Liver (tissue), 9 donors: ENCODE measurements around the gene ASB13. TPM values are rescaled to one million over a fixed set of nuclear protein-coding genes. Genes with fewer than 3 reads are reported as not detected.

Experiments
- DNase-seq: peaks from one replicate; pipeline ENCODE4 v3.0.0-alpha.2; 2017; ENCODE audit warnings: low spot score
- H3K27ac ChIP-seq, 2 donors: one replicate each; pipeline ENCODE4 v1.7.0; 2013; ENCODE audit warnings: inconsistent platforms in 2 of 2, low read length in 2 of 2, control low read depth in 1 of 2, low read depth in 1 of 2, mild to moderate bottlenecking in 1 of 2
- H3K27me3 ChIP-seq, 4 donors: one replicate each; pipeline versions ENCODE4 v1.6.1 to v1.7.0; 2013; ENCODE audit warnings: low read length in 3 of 4, inconsistent platforms in 1 of 4, mild to moderate bottlenecking in 1 of 4, moderate library complexity in 1 of 4; ENCODE audit not compliant: control insufficient read depth in 4 of 4, insufficient read depth in 4 of 4
- H3K36me3 ChIP-seq, 4 donors: one replicate each; pipeline versions ENCODE4 v1.6.1 to v1.7.0; 2013; ENCODE audit warnings: low read length in 3 of 4, mild to moderate bottlenecking in 3 of 4, low read depth in 1 of 4, moderate library complexity in 1 of 4; ENCODE audit not compliant: control insufficient read depth in 4 of 4, insufficient read depth in 3 of 4
- H3K4me1 ChIP-seq, 4 donors: one replicate each; pipeline versions ENCODE4 v1.6.1 to v1.7.0; 2013; ENCODE audit warnings: low read length in 3 of 4, mild to moderate bottlenecking in 3 of 4, moderate library complexity in 1 of 4; ENCODE audit not compliant: control insufficient read depth in 4 of 4, insufficient read depth in 4 of 4
- H3K4me3 ChIP-seq, 3 donors: one replicate each; pipeline versions ENCODE4 v1.6.1 to v1.7.0; 2013; ENCODE audit warnings: low read length in 3 of 3, control low read depth in 1 of 3, low read depth in 1 of 3, mild to moderate bottlenecking in 1 of 3
- H3K9ac ChIP-seq, 2 donors: one replicate each; pipeline ENCODE4 v1.7.0; 2013; ENCODE audit warnings: low read length in 2 of 2, mild to moderate bottlenecking in 2 of 2, moderate library complexity in 2 of 2, control low read depth in 1 of 2, low read depth in 1 of 2
- H3K9me3 ChIP-seq, 4 donors: one replicate each; pipeline versions ENCODE4 v1.6.1 to v1.7.0; 2013; ENCODE audit warnings: low read length in 3 of 4; ENCODE audit not compliant: control insufficient read depth in 4 of 4
- EGR1 ChIP-seq, 2 donors: IDR thresholded peaks; 2 replicates each; pipeline ENCODE4 v1.6.1; 2016 to 2018; ENCODE audit warnings: antibody characterized with exemption in 2 of 2, low read depth in 2 of 2
- FOXA2 ChIP-seq: IDR thresholded peaks from 2 replicates; pipeline ENCODE4 v1.6.1; 2016; ENCODE audit warnings: antibody characterized with exemption
- HNF4A ChIP-seq, 2 donors: conservative IDR thresholded peaks; 2 replicates each; pipeline ENCODE4 v1.6.1; 2016; ENCODE audit warnings: antibody characterized with exemption in 2 of 2, mild to moderate bottlenecking in 2 of 2
- JUND ChIP-seq, 2 donors: IDR thresholded peaks; 2 replicates each; pipeline ENCODE4 v1.6.1; 2016; ENCODE audit warnings: antibody characterized with exemption in 2 of 2
- NR2F2 ChIP-seq: IDR thresholded peaks from 2 replicates; pipeline ENCODE4 v1.6.1; 2016; ENCODE audit warnings: antibody characterized with exemption
- RAD21 ChIP-seq, 2 donors: IDR thresholded peaks; 2 replicates each; pipeline ENCODE4 v1.6.1; 2016; ENCODE audit warnings: antibody characterized with exemption in 2 of 2, mild to moderate bottlenecking in 2 of 2
- RXRA ChIP-seq, 2 donors: IDR thresholded peaks; 2 replicates each; pipeline ENCODE4 v1.6.1; 2017 to 2018; ENCODE audit warnings: antibody characterized with exemption in 2 of 2, mild to moderate bottlenecking in 1 of 2
- SP1 ChIP-seq: IDR thresholded peaks from 2 replicates; pipeline ENCODE4 v1.6.1; 2018; ENCODE audit warnings: antibody characterized with exemption, mild to moderate bottlenecking
- TAF1 ChIP-seq: conservative IDR thresholded peaks from 2 replicates; pipeline ENCODE4 v1.6.1; 2016; ENCODE audit warnings: antibody characterized with exemption, mild to moderate bottlenecking
- YY1 ChIP-seq: IDR thresholded peaks from 2 replicates; pipeline ENCODE4 v1.6.1; 2016; ENCODE audit warnings: antibody characterized with exemption, mild to moderate bottlenecking
- WGBS: extraction: QIAGEN DNeasy Blood & Tissue Kit; methylation state at CpG from one replicate; pipeline ENCODE4 v1.1.7; 2013; 5-methylcytosine and 5-hydroxymethylcytosine counted together
- polyA plus RNA-seq, 2 donors: library from polyadenylated mRNA; stranded (reverse) in 1 of 2; unstranded in 1 of 2; fragments of 200-250 nt in 1 of 2; fragments of >200 nt in 1 of 2; fragmentation: Nextera tagmentation in 1 of 2; extraction: Ambion mirVana in 1 of 2; gene quantifications; one replicate each; pipeline versions ENCODE4 v1.2.1 to v1.2.3, GENCODE V29; 2013 to 2015
- total RNA-seq, 2 donors: library from RNA; depleted of rRNA; stranded (reverse); fragments of >200 nt; gene quantifications; one replicate each; pipeline ENCODE4 v1.2.3, GENCODE V29; 2014
- TF ChIP-seq, protein P1 (sequence below): IDR thresholded peaks from 2 replicates; pipeline ENCODE4 v1.6.1; 2016; ENCODE audit warnings: antibody characterized with exemption
- TF ChIP-seq, protein P2 (sequence below): IDR thresholded peaks from 2 replicates; pipeline ENCODE4 v1.6.1; 2016; ENCODE audit warnings: antibody characterized with exemption, mild to moderate bottlenecking
- TF ChIP-seq, protein P3 (sequence below): fragments of 150-350 bp; IDR thresholded peaks from 2 replicates; pipeline ENCODE4 v1.5.1; 2017; ENCODE audit warnings: improper control_type of control experiment, low read depth, low read length; ENCODE audit not compliant: missing input control
- donor health status: healthy.
- donor health status: healthy.
- donor health status: healthy.
- donor health status: healthy.
- donor health status: healthy.

The ASB13 gene
- total and polyA plus RNA-seq, 4 donors, result 8.5 to 48.3 (median 42.5) TPM

DNA sequence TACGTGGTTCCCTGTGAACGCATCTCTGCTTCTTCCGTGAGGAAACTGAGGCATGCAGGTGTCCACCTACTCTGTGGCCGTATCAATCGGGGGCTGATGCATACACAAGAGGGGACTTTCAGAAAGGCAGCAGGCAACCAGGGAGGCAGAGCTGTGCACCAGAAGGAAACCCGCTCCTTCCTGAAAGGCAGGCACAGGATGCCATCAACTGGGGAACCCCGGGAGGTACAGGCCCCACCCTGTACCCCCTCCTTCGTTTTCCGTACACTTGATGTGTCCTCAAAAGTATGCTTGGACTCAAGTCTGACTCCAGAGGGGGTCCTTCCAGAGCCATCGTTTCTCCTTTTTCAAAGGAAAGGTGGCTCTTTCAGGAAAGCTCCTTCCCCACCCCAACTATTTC, 59.5 kb downstream of the ASB13 start:
- Histone ChIP-seq H3K4me1 (peaks cover 3 to 17% (median 6%) of the 10 kb centered on the region in 4 donors), H3K27me3 (no peaks in the 10 kb centered on the region), H3K27ac (no peak overlapping the region), H3K9ac (no peak overlapping the region), H3K36me3 (no peaks in the 10 kb centered on the region), H3K9me3 (no peaks in the 10 kb centered on the region), H3K4me3 (no peak overlapping the region)
- DNase-seq, result no peak
- WGBS, result 73% methylated on average over 10 of the region's 10 CpGs
- peak in 1 of 2 donors; percentile 16 for TF ChIP-seq RAD21 (IDR thresholded peaks at IDR 0.05)
- TF ChIP-seq FOXA2, result no peak

DNA sequence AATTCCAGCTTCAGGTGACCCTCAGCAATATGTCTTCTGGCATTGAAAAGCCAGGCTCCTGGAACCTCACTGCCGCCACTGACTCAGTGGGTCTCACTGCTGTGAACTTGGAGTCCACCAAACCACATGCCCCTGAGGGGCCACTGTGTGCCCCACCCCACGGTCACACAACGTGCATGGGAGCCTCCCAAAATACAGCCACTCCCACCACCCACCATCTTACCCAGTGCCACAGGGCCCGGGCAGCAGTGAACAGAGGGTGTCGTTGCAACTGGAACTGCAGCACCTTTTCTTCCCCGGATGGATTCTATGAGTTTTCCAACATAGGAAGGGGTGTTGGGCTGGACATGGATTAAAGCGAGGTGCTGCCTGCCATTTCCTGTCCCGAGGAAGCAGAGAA, 60.1 kb downstream of the ASB13 start:
- DNase-seq, result no peak
- Histone ChIP-seq H3K36me3 (no peaks in the 10 kb centered on the region), H3K4me1 (peaks cover 3 to 17% (median 9%) of the 10 kb centered on the region in 4 donors), H3K27ac (no peak overlapping the region), H3K9ac (no peak overlapping the region), H3K4me3 (no peak overlapping the region), H3K9me3 (no peaks in the 10 kb centered on the region), H3K27me3 (no peaks in the 10 kb centered on the region)
- 91% methylated on average over 8 of the region's 8 CpGs for WGBS
- TF ChIP-seq, protein P1, sequence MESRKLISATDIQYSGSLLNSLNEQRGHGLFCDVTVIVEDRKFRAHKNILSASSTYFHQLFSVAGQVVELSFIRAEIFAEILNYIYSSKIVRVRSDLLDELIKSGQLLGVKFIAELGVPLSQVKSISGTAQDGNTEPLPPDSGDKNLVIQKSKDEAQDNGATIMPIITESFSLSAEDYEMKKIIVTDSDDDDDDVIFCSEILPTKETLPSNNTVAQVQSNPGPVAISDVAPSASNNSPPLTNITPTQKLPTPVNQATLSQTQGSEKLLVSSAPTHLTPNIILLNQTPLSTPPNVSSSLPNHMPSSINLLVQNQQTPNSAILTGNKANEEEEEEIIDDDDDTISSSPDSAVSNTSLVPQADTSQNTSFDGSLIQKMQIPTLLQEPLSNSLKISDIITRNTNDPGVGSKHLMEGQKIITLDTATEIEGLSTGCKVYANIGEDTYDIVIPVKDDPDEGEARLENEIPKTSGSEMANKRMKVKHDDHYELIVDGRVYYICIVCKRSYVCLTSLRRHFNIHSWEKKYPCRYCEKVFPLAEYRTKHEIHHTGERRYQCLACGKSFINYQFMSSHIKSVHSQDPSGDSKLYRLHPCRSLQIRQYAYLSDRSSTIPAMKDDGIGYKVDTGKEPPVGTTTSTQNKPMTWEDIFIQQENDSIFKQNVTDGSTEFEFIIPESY, result no peak
- no peak for TF ChIP-seq YY1
- TF ChIP-seq, protein P2, sequence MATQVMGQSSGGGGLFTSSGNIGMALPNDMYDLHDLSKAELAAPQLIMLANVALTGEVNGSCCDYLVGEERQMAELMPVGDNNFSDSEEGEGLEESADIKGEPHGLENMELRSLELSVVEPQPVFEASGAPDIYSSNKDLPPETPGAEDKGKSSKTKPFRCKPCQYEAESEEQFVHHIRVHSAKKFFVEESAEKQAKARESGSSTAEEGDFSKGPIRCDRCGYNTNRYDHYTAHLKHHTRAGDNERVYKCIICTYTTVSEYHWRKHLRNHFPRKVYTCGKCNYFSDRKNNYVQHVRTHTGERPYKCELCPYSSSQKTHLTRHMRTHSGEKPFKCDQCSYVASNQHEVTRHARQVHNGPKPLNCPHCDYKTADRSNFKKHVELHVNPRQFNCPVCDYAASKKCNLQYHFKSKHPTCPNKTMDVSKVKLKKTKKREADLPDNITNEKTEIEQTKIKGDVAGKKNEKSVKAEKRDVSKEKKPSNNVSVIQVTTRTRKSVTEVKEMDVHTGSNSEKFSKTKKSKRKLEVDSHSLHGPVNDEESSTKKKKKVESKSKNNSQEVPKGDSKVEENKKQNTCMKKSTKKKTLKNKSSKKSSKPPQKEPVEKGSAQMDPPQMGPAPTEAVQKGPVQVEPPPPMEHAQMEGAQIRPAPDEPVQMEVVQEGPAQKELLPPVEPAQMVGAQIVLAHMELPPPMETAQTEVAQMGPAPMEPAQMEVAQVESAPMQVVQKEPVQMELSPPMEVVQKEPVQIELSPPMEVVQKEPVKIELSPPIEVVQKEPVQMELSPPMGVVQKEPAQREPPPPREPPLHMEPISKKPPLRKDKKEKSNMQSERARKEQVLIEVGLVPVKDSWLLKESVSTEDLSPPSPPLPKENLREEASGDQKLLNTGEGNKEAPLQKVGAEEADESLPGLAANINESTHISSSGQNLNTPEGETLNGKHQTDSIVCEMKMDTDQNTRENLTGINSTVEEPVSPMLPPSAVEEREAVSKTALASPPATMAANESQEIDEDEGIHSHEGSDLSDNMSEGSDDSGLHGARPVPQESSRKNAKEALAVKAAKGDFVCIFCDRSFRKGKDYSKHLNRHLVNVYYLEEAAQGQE, result no peak

DNA sequence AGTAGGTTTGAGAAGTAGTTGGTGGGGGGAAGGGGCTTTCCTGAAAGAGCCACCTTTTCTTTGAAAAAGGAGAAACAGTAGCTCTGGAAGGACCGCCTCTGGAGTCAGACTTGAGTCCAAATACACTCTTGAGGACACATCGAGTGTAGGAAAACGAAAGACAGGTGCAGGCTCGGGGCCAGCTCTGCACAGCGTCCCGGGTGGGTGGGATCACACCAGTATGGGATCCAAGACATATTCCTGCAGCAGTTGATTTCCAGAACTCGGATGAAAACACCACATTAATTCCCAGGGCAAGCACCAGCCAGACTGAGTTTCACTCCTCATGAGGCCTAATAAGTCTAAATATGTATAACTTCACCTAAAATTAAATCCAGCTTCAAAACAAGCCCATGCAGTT, 61.4 kb downstream of the ASB13 start:
- no peak overlapping the region for H3K27ac ChIP-seq
- H3K9ac ChIP-seq, result no peak overlapping the region
- TF ChIP-seq, protein P3, sequence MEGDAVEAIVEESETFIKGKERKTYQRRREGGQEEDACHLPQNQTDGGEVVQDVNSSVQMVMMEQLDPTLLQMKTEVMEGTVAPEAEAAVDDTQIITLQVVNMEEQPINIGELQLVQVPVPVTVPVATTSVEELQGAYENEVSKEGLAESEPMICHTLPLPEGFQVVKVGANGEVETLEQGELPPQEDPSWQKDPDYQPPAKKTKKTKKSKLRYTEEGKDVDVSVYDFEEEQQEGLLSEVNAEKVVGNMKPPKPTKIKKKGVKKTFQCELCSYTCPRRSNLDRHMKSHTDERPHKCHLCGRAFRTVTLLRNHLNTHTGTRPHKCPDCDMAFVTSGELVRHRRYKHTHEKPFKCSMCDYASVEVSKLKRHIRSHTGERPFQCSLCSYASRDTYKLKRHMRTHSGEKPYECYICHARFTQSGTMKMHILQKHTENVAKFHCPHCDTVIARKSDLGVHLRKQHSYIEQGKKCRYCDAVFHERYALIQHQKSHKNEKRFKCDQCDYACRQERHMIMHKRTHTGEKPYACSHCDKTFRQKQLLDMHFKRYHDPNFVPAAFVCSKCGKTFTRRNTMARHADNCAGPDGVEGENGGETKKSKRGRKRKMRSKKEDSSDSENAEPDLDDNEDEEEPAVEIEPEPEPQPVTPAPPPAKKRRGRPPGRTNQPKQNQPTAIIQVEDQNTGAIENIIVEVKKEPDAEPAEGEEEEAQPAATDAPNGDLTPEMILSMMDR, result no peak
- TF ChIP-seq, protein P2, result no peak
- TF ChIP-seq TAF1, result no peak
- no peak for TF ChIP-seq FOXA2
- TF ChIP-seq RXRA (IDR thresholded peaks at IDR 0.05), result no peak
- TF ChIP-seq, protein P1, result no peak
- no peak for TF ChIP-seq EGR1 (IDR thresholded peaks at IDR 0.05; ENCODE audit: low read depth in 2 of 2)
- no peak for TF ChIP-seq SP1
- TF ChIP-seq YY1, result no peak
- TF ChIP-seq JUND (IDR thresholded peaks at IDR 0.05), result no peak
- no peak for TF ChIP-seq HNF4A (conservative IDR thresholded peaks at IDR 0.05)
- no peak for TF ChIP-seq NR2F2
- no peak overlapping the region for H3K4me3 ChIP-seq
- no peak for DNase-seq
- H3K4me1 ChIP-seq, result peaks cover 0 to 11% (median 8%) of the 10 kb centered on the region in 4 donors
- H3K36me3 ChIP-seq, result no peaks in the 10 kb centered on the region
- WGBS, result 94% methylated on average over 7 of the region's 7 CpGs
- H3K9me3 ChIP-seq, result no peaks in the 10 kb centered on the region
- no peaks in the 10 kb centered on the region for H3K27me3 ChIP-seq
